IMR-90 (cell line): ENCODE data around the gene KIAA0232. TPM values are rescaled to one million over a fixed set of nuclear protein-coding genes. Genes with fewer than 3 reads are reported as not detected.

Experiments used
- ATAC-seq: fragments of 200-7000 bp; cut with Tn5 transposase; 2 replicates; pipeline ENCODE4 v1.9.1; 2020; ENCODE audit warnings: low read depth, mild to moderate bottlenecking, moderate library complexity
- BruUV-seq: library from RNA; stranded (reverse); fragments of 400-500 nt; replicated peaks from 2 replicates; lab custom pipeline; 2021; lab: Mats Ljungman, UMichigan
- CTCF ChIA-PET: fragments of 300-600 bp; formaldehyde crosslinking; extraction: SDS; loops from one replicate; lab custom pipeline; 2021; ENCODE audit warnings: antibody characterized with exemption; lab: Yijun Ruan, JAX
- POLR2A ChIA-PET: fragments of 300-600 bp; sonication (Branson Sonifier 250); formaldehyde crosslinking; loops from one replicate; lab custom pipeline; 2022; ENCODE audit warnings: antibody characterized with exemption; ENCODE audit not compliant: unreplicated experiment; lab: Charles Lee
- DNase-seq: peaks from one replicate; pipeline ENCODE4 v3.0.0; 2013
- H2AFZ ChIP-seq: replicated peaks from 2 replicates; pipeline ENCODE3; 2013; ENCODE audit warnings: low read length, mild to moderate bottlenecking; ENCODE audit not compliant: poor library complexity
- H2AK5ac ChIP-seq: 2 replicates; pipeline ENCODE4 v1.6.1; 2013; ENCODE audit warnings: low read depth, low read length, inconsistent platforms
- H2AK9ac ChIP-seq: replicated peaks from 2 replicates; pipeline ENCODE3; 2013; ENCODE audit warnings: mild to moderate bottlenecking, low read depth, low read length, moderate library complexity; ENCODE audit not compliant: poor library complexity
- H2BK120ac ChIP-seq: 2 replicates; pipeline ENCODE4 v1.6.1; 2013; ENCODE audit warnings: low read depth, low read length, inconsistent platforms
- H2BK15ac ChIP-seq: 3 replicates; pipeline ENCODE4 v1.6.1; 2013; ENCODE audit warnings: low read depth, low read length, inconsistent platforms
- H2BK20ac ChIP-seq: 2 replicates; pipeline ENCODE4 v1.6.1; 2013; ENCODE audit warnings: low read depth, mild to moderate bottlenecking, inconsistent platforms, low read length, moderate library complexity
- H2BK5ac ChIP-seq: 2 replicates; pipeline ENCODE4 v1.6.1; 2013; ENCODE audit warnings: mild to moderate bottlenecking, low read depth, low read length, inconsistent platforms; ENCODE audit not compliant: poor library complexity, severe bottlenecking
- H3K14ac ChIP-seq: replicated peaks from 2 replicates; pipeline ENCODE4 v1.6.1; 2013; ENCODE audit warnings: low read depth, low read length, inconsistent platforms
- H3K18ac ChIP-seq: 2 replicates; pipeline ENCODE4 v1.6.1; 2013; ENCODE audit warnings: low read depth, low read length, control low read depth
- H3K23ac ChIP-seq: 2 replicates; pipeline ENCODE4 v1.6.1; 2013; ENCODE audit warnings: low read depth, low read length, inconsistent platforms
- H3K27ac ChIP-seq: 2 replicates; pipeline ENCODE4 v1.5.1; 2013; ENCODE audit warnings: mild to moderate bottlenecking, control low read depth, low read length; ENCODE audit not compliant: insufficient read depth
- H3K27me3 ChIP-seq: 2 replicates; pipeline ENCODE4 v1.6.1; 2013; ENCODE audit warnings: low read length; ENCODE audit not compliant: control insufficient read depth, insufficient read depth
- H3K36me3 ChIP-seq: 2 replicates; pipeline ENCODE4 v1.6.1; 2013; ENCODE audit warnings: low read length, mixed read lengths; ENCODE audit not compliant: control insufficient read depth, insufficient read depth
- H3K4ac ChIP-seq: 2 replicates; pipeline ENCODE4 v1.6.1; 2013; ENCODE audit warnings: low read depth, low read length, inconsistent platforms
- H3K4me1 ChIP-seq: 2 replicates; pipeline ENCODE4 v1.6.1; 2013; ENCODE audit warnings: low read length, mixed read lengths; ENCODE audit not compliant: control insufficient read depth, insufficient read depth
- H3K4me2 ChIP-seq: 2 replicates; pipeline ENCODE4 v1.6.1; 2013; ENCODE audit warnings: low read depth, mild to moderate bottlenecking, control low read depth, low read length, moderate library complexity
- H3K4me3 ChIP-seq: 2 replicates; pipeline ENCODE4 v1.5.1; 2013; ENCODE audit warnings: low read depth, mild to moderate bottlenecking, control low read depth, low read length, moderate library complexity; ENCODE audit not compliant: insufficient read depth
- H3K56ac ChIP-seq: 2 replicates; pipeline ENCODE4 v1.6.1; 2013; ENCODE audit warnings: low read length, inconsistent platforms; ENCODE audit not compliant: insufficient read depth; ENCODE audit errors: extremely low read depth
- H3K79me1 ChIP-seq, 2 experiments: 2 replicates each; pipeline ENCODE4 v1.6.1; 2013; ENCODE audit warnings: low read length in 2 of 2, inconsistent platforms in 1 of 2, low read depth in 1 of 2
- H3K9ac ChIP-seq: 2 replicates; pipeline ENCODE4 v1.6.1; 2013; ENCODE audit warnings: low read depth, low read length, control low read depth
- H3K9me1 ChIP-seq: 2 replicates; pipeline ENCODE4 v1.6.1; 2013; ENCODE audit warnings: low read length, inconsistent platforms; ENCODE audit not compliant: insufficient read depth
- H3K9me3 ChIP-seq: 2 replicates; pipeline ENCODE4 v1.6.1; 2013; ENCODE audit warnings: low read length; ENCODE audit not compliant: control insufficient read depth, insufficient read depth
- H4K20me1 ChIP-seq: 2 replicates; pipeline ENCODE4 v1.6.1; 2013; ENCODE audit warnings: low read length, inconsistent platforms; ENCODE audit not compliant: insufficient read depth
- H4K5ac ChIP-seq: 2 replicates; pipeline ENCODE4 v1.6.1; 2013; ENCODE audit warnings: mild to moderate bottlenecking, low read depth, low read length, control low read depth
- H4K8ac ChIP-seq, 2 experiments: 2 replicates each; pipeline ENCODE4 v1.6.1; 2013; ENCODE audit warnings: low read depth in 2 of 2, low read length in 2 of 2, control low read depth in 1 of 2, inconsistent platforms in 1 of 2
- H4K91ac ChIP-seq: 2 replicates; pipeline ENCODE4 v1.6.1; 2013; ENCODE audit warnings: low read depth, low read length, inconsistent platforms; ENCODE audit not compliant: insufficient read depth
- BHLHE40 ChIP-seq: fragments of 150-350 bp; IDR thresholded peaks from 2 replicates; pipeline ENCODE4 v1.6.1; 2016; ENCODE audit warnings: mild to moderate bottlenecking, low read depth, low read length
- CEBPB ChIP-seq: IDR thresholded peaks from 2 replicates; pipeline ENCODE4 v1.6.1; 2012; ENCODE audit warnings: low read depth, low read length, improper control_type of control experiment
- CHD1 ChIP-seq: IDR thresholded peaks from 2 replicates; pipeline ENCODE4 v1.6.1; 2012; ENCODE audit warnings: low read depth, low read length, improper control_type of control experiment
- FOS ChIP-seq: fragments of 150-350 bp; IDR thresholded peaks from 2 replicates; pipeline ENCODE4 v1.6.1; 2016; ENCODE audit warnings: low read depth, low read length
- MAFK ChIP-seq: IDR thresholded peaks from 2 replicates; pipeline ENCODE4 v1.6.1; 2012; ENCODE audit warnings: low read depth, low read length, improper control_type of control experiment
- MAZ ChIP-seq: IDR thresholded peaks from 2 replicates; pipeline ENCODE4 v1.6.1; 2012; ENCODE audit warnings: low read depth, mild to moderate bottlenecking, low read length, improper control_type of control experiment, moderate library complexity, borderline replicate concordance
- MXI1 ChIP-seq: IDR thresholded peaks from 2 replicates; pipeline ENCODE4 v1.6.1; 2012; ENCODE audit warnings: low read depth, mild to moderate bottlenecking, low read length, moderate library complexity, borderline replicate concordance
- NFE2L2 ChIP-seq: fragments of 150-350 bp; IDR thresholded peaks from 2 replicates; pipeline ENCODE4 v1.6.1; 2016; ENCODE audit warnings: low read depth, mild to moderate bottlenecking, low read length
- POLR2A ChIP-seq: IDR thresholded peaks from 2 replicates; pipeline ENCODE4 v1.6.1; 2012; ENCODE audit warnings: mild to moderate bottlenecking, low read depth, low read length
- RAD21 ChIP-seq: IDR thresholded peaks from 2 replicates; pipeline ENCODE4 v1.6.1; 2012; ENCODE audit warnings: low read length, improper control_type of control experiment
- RCOR1 ChIP-seq: IDR thresholded peaks from 2 replicates; pipeline ENCODE4 v1.6.1; 2012; ENCODE audit warnings: mild to moderate bottlenecking, low read length, improper control_type of control experiment; ENCODE audit not compliant: insufficient replicate concordance
- RFX5 ChIP-seq: IDR thresholded peaks from 2 replicates; pipeline ENCODE4 v1.8.0; 2012; ENCODE audit warnings: low read depth, mild to moderate bottlenecking, low read length, moderate library complexity
- SMC3 ChIP-seq: fragments of 150-350 bp; IDR thresholded peaks from 2 replicates; pipeline ENCODE4 v1.6.1; 2016; ENCODE audit warnings: low read depth, mild to moderate bottlenecking, antibody characterized with exemption, low read length, moderate library complexity
- WGBS, 2 experiments: methylation state at CpG; one replicate each; pipeline versions ENCODE4 v1.1.5 to v1.1.7; 2013; ENCODE audit warnings: missing lambda C conversion rate in 2 of 2; ENCODE audit not compliant: insufficient read length in 1 of 2; ENCODE audit errors: extremely low coverage in 2 of 2; 5-methylcytosine and 5-hydroxymethylcytosine counted together
- dilution Hi-C: fragments of 300-500 bp; cut with HindIII; formaldehyde crosslinking; loops from one replicate; pipeline ENCODE4 v1.14.3; 2018; ENCODE audit warnings: low sequenced_read_pairs; ENCODE audit not compliant: unreplicated experiment
- in situ Hi-C: fragments of 300-500 bp; cut with MboI; formaldehyde crosslinking; loops from 3 replicates; pipeline ENCODE4 v1.14.3; 2019; ENCODE audit warnings: low sequenced_read_pairs, inconsistent platforms, mixed read lengths
- intact Hi-C: fragments of 100-400 bp; cut with micrococcal nuclease; formaldehyde crosslinking; loops from 2 replicates; pipeline ENCODE4 v1.10.0; 2022
- polyA plus RNA-seq, 3 experiments: library from polyadenylated mRNA; depleted of rRNA; stranded (reverse); fragments of >200 nt; gene quantifications; 2 replicates each; pipeline ENCODE4 v1.2.3, GENCODE V29; 2012; ENCODE audit warnings: low replicate concordance in 1 of 3
- total RNA-seq: library from RNA; depleted of rRNA; stranded (reverse); fragments of >200 nt; gene quantifications from 2 replicates; pipeline ENCODE4 v1.2.3, GENCODE V29; 2012
- TF ChIP-seq, protein P1 (sequence below): conservative IDR thresholded peaks from 2 replicates; pipeline ENCODE4 v1.5.1; 2012; ENCODE audit warnings: mild to moderate bottlenecking, low read depth, low read length, improper control_type of control experiment
- TF ChIP-seq, protein P2 (sequence below): fragments of 150-350 bp; IDR thresholded peaks from 2 replicates; pipeline ENCODE4 v1.6.1; 2016; ENCODE audit warnings: low read depth, mild to moderate bottlenecking, low read length, moderate library complexity, borderline replicate concordance
- TF ChIP-seq, protein P3 (sequence below): fragments of 150-350 bp; IDR thresholded peaks from 2 replicates; pipeline ENCODE4 v1.6.1; 2017; ENCODE audit warnings: mild to moderate bottlenecking, antibody characterized with exemption, low read length, low read depth

KIAA0232 gene
- total and polyA plus RNA-seq, 2 of the 4 experiments (the other 2 are of a cell fraction): 6.8 to 19.5 TPM

DNA sequence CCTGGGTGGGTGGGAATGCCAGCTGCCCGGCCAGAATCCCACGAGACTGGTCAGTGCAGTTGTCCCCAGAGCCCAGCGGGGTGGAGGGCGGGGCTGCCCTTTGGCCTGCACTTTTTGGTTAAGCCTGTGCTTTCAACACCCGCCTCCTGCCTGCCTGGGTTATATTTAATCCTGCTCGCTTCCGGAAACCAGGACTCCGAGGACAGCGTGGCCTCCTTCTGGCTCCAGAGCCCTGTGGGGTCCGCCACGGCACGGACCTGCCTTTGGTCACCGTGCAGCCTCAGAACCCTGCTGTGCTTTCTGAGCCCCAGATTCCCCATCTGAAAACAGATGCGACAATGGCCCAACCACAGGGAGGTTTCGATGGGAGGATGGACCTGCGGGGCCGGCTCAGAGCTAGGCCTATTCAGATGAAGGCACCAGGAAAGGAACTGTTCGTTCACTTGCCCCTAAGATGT lies 29.4 kb upstream of the KIAA0232 start:
- Histone ChIP-seq H2AFZ (no peak overlapping the region), H3K23ac (no peak overlapping the region), H4K91ac (no peak overlapping the region), H3K9me1 (no peaks in the 10 kb centered on the region; the same call in 1 of the 2 replicates), H3K27ac (no peak overlapping the region), H2BK5ac (no peak overlapping the region), H2BK20ac (no peak overlapping the region), H4K8ac (no peak overlapping the region), H3K4me1 (peaks cover 8% of the 10 kb centered on the region), H3K14ac (no peak overlapping the region), H3K4ac (no peak overlapping the region), H3K9me3 (no peaks in the 10 kb centered on the region), H3K18ac (no peak overlapping the region), H3K79me1 (no peaks in the 10 kb centered on the region), H2AK5ac (no peak overlapping the region), H4K20me1 (no peaks in the 10 kb centered on the region), H3K4me3 (no peak overlapping the region), H3K56ac (no peak overlapping the region), H3K9ac (no peak overlapping the region), H2BK15ac (no peak overlapping the region), H3K27me3 (no peaks in the 10 kb centered on the region), H2BK120ac (no peak overlapping the region), H4K5ac (no peak overlapping the region), H3K36me3 (no peaks in the 10 kb centered on the region), H2AK9ac (no peak overlapping the region), H3K4me2 (no peak overlapping the region)
- TF ChIP-seq CHD1: no peak
- TF ChIP-seq POLR2A: no peak
- TF ChIP-seq MXI1: no peak
- no peak for TF ChIP-seq SMC3
- no peak for TF ChIP-seq BHLHE40
- no peak for TF ChIP-seq RFX5
- TF ChIP-seq, protein P1, sequence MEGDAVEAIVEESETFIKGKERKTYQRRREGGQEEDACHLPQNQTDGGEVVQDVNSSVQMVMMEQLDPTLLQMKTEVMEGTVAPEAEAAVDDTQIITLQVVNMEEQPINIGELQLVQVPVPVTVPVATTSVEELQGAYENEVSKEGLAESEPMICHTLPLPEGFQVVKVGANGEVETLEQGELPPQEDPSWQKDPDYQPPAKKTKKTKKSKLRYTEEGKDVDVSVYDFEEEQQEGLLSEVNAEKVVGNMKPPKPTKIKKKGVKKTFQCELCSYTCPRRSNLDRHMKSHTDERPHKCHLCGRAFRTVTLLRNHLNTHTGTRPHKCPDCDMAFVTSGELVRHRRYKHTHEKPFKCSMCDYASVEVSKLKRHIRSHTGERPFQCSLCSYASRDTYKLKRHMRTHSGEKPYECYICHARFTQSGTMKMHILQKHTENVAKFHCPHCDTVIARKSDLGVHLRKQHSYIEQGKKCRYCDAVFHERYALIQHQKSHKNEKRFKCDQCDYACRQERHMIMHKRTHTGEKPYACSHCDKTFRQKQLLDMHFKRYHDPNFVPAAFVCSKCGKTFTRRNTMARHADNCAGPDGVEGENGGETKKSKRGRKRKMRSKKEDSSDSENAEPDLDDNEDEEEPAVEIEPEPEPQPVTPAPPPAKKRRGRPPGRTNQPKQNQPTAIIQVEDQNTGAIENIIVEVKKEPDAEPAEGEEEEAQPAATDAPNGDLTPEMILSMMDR: no peak
- no peak for TF ChIP-seq MAFK
- no peak for TF ChIP-seq NFE2L2
- TF ChIP-seq FOS: no peak
- TF ChIP-seq, protein P2, sequence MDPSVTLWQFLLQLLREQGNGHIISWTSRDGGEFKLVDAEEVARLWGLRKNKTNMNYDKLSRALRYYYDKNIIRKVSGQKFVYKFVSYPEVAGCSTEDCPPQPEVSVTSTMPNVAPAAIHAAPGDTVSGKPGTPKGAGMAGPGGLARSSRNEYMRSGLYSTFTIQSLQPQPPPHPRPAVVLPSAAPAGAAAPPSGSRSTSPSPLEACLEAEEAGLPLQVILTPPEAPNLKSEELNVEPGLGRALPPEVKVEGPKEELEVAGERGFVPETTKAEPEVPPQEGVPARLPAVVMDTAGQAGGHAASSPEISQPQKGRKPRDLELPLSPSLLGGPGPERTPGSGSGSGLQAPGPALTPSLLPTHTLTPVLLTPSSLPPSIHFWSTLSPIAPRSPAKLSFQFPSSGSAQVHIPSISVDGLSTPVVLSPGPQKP: no peak
- TF ChIP-seq CEBPB: no peak
- no peak for TF ChIP-seq RAD21
- TF ChIP-seq RCOR1: no peak
- TF ChIP-seq, protein P3, sequence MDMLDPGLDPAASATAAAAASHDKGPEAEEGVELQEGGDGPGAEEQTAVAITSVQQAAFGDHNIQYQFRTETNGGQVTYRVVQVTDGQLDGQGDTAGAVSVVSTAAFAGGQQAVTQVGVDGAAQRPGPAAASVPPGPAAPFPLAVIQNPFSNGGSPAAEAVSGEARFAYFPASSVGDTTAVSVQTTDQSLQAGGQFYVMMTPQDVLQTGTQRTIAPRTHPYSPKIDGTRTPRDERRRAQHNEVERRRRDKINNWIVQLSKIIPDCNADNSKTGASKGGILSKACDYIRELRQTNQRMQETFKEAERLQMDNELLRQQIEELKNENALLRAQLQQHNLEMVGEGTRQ: no peak
- TF ChIP-seq MAZ: no peak
- no TSS peak for BruUV-seq
- ChIA-PET POLR2A (no interaction called here), CTCF (no interaction called here)
- no peak for DNase-seq
- no peak for ATAC-seq
- dilution Hi-C loops (no loop called here), intact Hi-C loops (no loop called here), in situ Hi-C loops (no loop called here)
- WGBS, 2 experiments: 81% methylated on average over 11 of the region's 18 CpGs; no CpG with 5 or more reads in 1 of the 2 experiments
